DND-41 (cell line): Measurements from ENCODE around the gene SLC39A3.

Experiments used
- ATAC-seq: fragments of 200-7000 bp; cut with Tn5 transposase; 3 replicates; pipeline ENCODE4 v1.9.1; 2021; ENCODE audit warnings: low read depth; ENCODE audit not compliant: insufficient read depth
- DNase-seq: peaks from one replicate; pipeline ENCODE4 v3.0.0-alpha.2; 2020
- H2AFZ ChIP-seq: 2 replicates; pipeline ENCODE4 v1.6.0; 2012; ENCODE audit warnings: low read depth, low read length
- H3K27ac ChIP-seq: 2 replicates; pipeline ENCODE4 v1.5.1; 2012; ENCODE audit warnings: low read length, inconsistent platforms
- H3K27me3 ChIP-seq: fragments of 200-600 bp; sonication (generic); 2 replicates; pipeline ENCODE4 v1.6.0; 2012; ENCODE audit warnings: low read length, mild to moderate bottlenecking, inconsistent platforms; ENCODE audit not compliant: insufficient read depth, poor library complexity
- H3K36me3 ChIP-seq: 2 replicates; pipeline ENCODE4 v1.5.1; 2012; ENCODE audit warnings: low read length, inconsistent platforms; ENCODE audit not compliant: insufficient read depth
- H3K4me1 ChIP-seq: 2 replicates; pipeline ENCODE4 v1.5.1; 2012; ENCODE audit warnings: mild to moderate bottlenecking, low read length; ENCODE audit not compliant: insufficient read depth
- H3K4me2 ChIP-seq: 2 replicates; pipeline ENCODE4 v1.6.0; 2012; ENCODE audit warnings: mild to moderate bottlenecking, moderate library complexity, low read length, inconsistent platforms; ENCODE audit not compliant: insufficient read depth
- H3K4me3 ChIP-seq, 2 experiments: fragments of 200-600 bp in 1 of 2; shearing (Covaris generic) in 1 of 2; 2 replicates each; pipeline ENCODE4 v1.5.1; 2012 to 2016; ENCODE audit warnings: inconsistent platforms in 2 of 2, low read length in 2 of 2, mild to moderate bottlenecking in 2 of 2, low read depth in 1 of 2, moderate library complexity in 1 of 2
- H3K79me2 ChIP-seq: 2 replicates; pipeline ENCODE4 v1.6.0; 2012; ENCODE audit warnings: low read length, inconsistent platforms; ENCODE audit not compliant: insufficient read depth
- H3K9ac ChIP-seq: 2 replicates; pipeline ENCODE4 v1.6.0; 2012; ENCODE audit warnings: low read depth, mild to moderate bottlenecking, inconsistent platforms, low read length, moderate library complexity
- H3K9me3 ChIP-seq: 2 replicates; pipeline ENCODE4 v1.5.1; 2012; ENCODE audit warnings: low read length, moderate library complexity, mild to moderate bottlenecking, inconsistent platforms; ENCODE audit not compliant: insufficient read depth, severe bottlenecking
- H4K20me1 ChIP-seq: 2 replicates; pipeline ENCODE4 v1.6.0; 2012; ENCODE audit warnings: low read length; ENCODE audit not compliant: insufficient read depth
- EZH2 ChIP-seq: IDR thresholded peaks from 3 replicates; pipeline ENCODE4 v1.6.1; 2012; ENCODE audit warnings: borderline replicate concordance, low read depth, mild to moderate bottlenecking, moderate library complexity, low read length, inconsistent platforms; ENCODE audit not compliant: severe bottlenecking
- TF ChIP-seq, protein P1 (sequence below): IDR thresholded peaks from 2 replicates; pipeline ENCODE4 v1.5.1; 2012; ENCODE audit warnings: borderline replicate concordance, low read length, moderate library complexity, mild to moderate bottlenecking; ENCODE audit not compliant: poor library complexity, severe bottlenecking; ENCODE audit errors: extremely low read depth

The SLC39A3 gene

DNA sequence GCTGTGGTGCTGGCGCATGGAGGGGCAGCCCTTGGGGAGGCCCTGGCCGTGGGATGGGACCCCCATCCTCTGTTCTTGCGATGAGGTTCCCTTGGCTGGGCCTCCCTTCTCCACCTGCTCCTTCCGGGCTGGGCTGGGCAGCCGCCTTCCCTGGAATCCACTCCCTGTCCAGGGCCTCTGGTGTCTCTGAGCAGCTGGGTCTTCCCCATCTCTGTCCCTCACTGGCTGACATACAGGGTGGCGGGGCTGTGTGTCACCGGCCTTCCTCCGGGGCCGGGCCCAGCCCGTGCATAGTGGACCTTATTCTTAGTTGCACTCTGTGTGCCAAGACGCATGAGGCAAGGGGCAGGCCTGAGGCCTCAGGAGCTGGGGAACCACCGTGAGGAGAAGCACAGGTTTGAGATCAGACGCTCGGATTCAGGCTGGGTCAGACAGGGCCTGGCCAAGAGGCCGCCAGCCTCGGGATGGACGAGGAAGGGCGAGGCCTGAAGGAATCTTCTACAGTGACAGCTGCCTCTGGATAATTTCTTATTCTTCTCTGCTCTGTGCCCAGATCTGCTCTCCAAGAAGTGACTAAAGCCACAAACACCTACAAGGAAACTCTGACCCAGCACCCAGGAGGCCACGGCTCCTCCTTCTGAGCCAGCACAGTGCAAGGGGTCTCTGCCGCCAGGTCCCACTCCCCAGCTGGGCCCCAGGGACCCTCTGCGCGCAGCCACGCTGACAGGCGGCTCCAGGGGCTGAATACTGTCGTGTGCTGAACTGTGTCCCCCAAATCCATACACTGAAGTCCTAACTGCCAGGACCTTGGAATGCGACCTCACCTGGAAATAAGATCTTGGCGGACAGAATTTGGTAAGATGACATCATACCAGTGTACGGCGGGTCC, 32.2 kb upstream of the SLC39A3 start:
- Histone ChIP-seq H3K36me3 (peaks cover 53% of the 10 kb centered on the region), H3K27me3 (no peaks in the 10 kb centered on the region), H3K9ac (no peak overlapping the region), H3K4me1 (peaks cover 3% of the 10 kb centered on the region; the same call in 1 of the 2 replicates), H3K4me2 (no peak overlapping the region), H3K27ac (no peak overlapping the region), H3K79me2 (peaks cover 84% of the 10 kb centered on the region), H2AFZ (no peak overlapping the region), H3K4me3 (no peak overlapping the region), H4K20me1 (peaks cover 84% of the 10 kb centered on the region), H3K9me3 (no peaks in the 10 kb centered on the region)
- ATAC-seq (no peak), DNase-seq (no peak)
- TF ChIP-seq, protein P1, sequence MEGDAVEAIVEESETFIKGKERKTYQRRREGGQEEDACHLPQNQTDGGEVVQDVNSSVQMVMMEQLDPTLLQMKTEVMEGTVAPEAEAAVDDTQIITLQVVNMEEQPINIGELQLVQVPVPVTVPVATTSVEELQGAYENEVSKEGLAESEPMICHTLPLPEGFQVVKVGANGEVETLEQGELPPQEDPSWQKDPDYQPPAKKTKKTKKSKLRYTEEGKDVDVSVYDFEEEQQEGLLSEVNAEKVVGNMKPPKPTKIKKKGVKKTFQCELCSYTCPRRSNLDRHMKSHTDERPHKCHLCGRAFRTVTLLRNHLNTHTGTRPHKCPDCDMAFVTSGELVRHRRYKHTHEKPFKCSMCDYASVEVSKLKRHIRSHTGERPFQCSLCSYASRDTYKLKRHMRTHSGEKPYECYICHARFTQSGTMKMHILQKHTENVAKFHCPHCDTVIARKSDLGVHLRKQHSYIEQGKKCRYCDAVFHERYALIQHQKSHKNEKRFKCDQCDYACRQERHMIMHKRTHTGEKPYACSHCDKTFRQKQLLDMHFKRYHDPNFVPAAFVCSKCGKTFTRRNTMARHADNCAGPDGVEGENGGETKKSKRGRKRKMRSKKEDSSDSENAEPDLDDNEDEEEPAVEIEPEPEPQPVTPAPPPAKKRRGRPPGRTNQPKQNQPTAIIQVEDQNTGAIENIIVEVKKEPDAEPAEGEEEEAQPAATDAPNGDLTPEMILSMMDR, result no peak
- TF ChIP-seq EZH2, result no peak

DNA sequence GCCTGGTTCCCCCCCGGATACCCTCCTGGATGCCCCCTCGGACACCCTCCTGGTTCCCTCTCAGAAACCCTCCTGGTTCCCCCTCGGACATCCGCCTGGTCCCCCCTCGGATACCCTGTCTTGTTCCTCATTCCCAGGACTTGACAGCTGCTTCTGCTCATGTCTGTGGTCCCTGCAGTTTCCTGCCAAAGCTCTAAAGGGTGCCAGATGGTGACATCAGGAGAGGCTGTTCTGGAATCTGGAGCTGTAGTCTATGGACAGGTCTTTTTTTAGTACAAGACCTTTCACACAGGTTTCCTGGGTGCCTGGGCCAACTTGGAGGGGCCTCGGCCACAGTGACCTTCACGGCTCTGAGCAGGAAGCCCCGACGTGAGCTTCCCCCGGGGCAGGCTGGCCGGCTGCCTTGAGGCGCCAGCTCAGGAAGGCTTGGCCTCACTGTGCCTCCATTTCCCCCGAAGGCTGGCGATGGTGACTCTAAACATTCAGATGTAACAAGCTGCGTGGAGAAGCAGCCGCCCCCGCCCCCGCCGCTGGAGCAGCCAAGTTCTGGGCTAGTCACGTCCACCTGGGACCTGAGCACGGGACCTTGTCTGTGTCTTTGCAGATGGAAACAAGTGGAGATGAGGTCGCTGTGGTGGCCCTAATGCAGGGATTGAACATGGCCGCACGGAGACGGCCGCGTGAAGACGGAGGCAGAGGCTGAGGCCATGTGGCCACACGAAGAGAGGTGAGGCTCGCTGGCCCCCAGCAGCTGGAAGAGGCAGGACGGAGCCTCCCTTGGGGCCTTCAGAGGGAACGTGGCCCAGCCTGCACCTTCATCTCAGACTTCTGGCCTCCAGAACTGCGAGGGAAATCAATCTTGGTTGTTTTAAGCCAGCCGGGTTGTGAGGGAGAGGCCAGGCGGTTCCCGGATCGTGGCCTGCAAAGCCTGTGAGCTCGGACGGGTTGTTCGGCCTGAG, 30.5 kb upstream of the SLC39A3 start:
- Histone ChIP-seq H3K4me1 (no peaks in the 10 kb centered on the region), H4K20me1 (peaks cover 67% of the 10 kb centered on the region)
- no peak for TF ChIP-seq EZH2
- TF ChIP-seq, protein P1, result no peak

DNA sequence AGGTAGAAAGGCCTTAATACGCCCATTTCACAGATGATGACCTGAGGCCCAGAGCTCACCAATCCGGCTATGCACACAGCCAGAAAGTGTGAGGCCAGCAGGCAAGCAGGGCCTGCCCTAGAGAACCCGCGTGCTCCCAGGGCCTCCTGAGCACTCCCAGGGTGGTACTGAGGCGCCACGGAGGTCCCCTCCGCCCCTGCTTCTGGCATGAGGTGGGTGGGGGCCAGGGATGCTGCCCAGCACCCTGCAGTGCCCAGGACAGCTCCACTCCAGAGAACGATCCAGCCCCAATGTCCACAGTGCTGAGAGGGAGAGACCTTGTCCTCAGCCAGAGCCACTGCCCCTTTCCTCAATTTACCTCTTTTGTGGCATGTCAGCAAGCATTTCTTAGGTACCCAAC, 29.4 kb upstream of the SLC39A3 start:
- peaks cover 70% of the 10 kb centered on the region for H3K36me3 ChIP-seq
- H3K4me1 ChIP-seq, result no peaks in the 10 kb centered on the region
- H3K79me2 ChIP-seq, result peaks cover 56% of the 10 kb centered on the region
- DNase-seq (no peak), ATAC-seq (no peak)
- no peak overlapping the region for H3K9ac ChIP-seq
- H3K4me2 ChIP-seq, result no peak overlapping the region
- peaks cover 56% of the 10 kb centered on the region for H4K20me1 ChIP-seq
- H3K9me3 ChIP-seq, result no peaks in the 10 kb centered on the region
- H2AFZ ChIP-seq, result no peak overlapping the region
- H3K27ac ChIP-seq, result no peak overlapping the region
- TF ChIP-seq EZH2, result no peak
- TF ChIP-seq, protein P1, result no peak
- no peaks in the 10 kb centered on the region for H3K27me3 ChIP-seq
- no peak overlapping the region for H3K4me3 ChIP-seq

More for the DNA sequence above, 30.5 kb upstream of the SLC39A3 start:
- ATAC-seq (no peak), DNase-seq (no peak)
- Histone ChIP-seq H3K27ac (no peak overlapping the region; the same call in 1 of the 2 replicates), H3K9ac (no peak overlapping the region), H3K4me3 (no peak overlapping the region), H3K79me2 (peaks cover 67% of the 10 kb centered on the region), H3K36me3 (peaks cover 68% of the 10 kb centered on the region), H3K27me3 (no peaks in the 10 kb centered on the region), H3K4me2 (no peak overlapping the region), H3K9me3 (no peaks in the 10 kb centered on the region), H2AFZ (no peak overlapping the region)
